ENCODE measurements around the gene DOK7.
"Not testable (repeated sequence)": the region's sequence is repeated elsewhere in the genome, so short reads cannot be mapped to it uniquely, and the experiment has no call there.

DOK7 gene

DNA sequence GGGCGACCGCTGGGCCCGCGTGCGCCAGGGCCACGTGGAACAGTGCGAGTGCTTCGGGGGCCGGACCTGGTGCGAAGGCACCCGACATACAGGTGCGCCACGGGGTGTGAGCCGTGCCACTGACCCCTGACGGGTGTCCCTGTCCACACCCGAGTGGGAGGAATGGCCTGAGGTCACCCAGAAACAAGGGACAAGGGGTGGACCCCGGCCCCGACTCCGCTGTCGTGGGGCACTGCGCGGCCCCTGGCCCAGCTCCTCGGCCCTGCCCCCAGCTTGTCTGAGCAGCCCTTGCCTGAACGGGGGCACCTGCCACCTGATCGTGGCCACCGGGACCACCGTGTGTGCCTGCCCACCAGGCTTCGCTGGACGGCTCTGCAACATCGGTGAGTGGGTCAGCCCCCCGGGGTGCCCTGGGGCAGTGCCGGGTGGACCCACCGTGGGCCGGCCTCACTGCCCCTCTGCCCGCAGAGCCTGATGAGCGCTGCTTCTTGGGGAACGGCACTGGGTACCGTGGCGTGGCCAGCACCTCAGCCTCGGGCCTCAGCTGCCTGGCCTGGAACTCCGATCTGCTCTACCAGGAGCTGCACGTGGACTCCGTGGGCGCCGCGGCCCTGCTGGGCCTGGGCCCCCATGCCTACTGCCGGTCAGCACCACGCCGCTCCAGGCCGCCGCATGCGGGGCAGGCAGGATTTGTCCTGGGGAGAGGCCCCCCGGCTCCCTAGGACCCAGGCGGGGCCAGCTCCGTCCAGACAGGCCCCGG lies 18.6 kb upstream of the DOK7 start:
- H3K4me1 Mint-ChIP-seq (ENCODE audit: low read depth): no peaks in the 10 kb centered on the region
- no peaks in the 10 kb centered on the region for H3K9me3 Mint-ChIP-seq
- H3K27me3 Mint-ChIP-seq: no peaks in the 10 kb centered on the region
- H3K36me3 Mint-ChIP-seq (ENCODE audit: low read depth): no peaks in the 10 kb centered on the region
- no peak for DNase-seq
- H3K4me3 Mint-ChIP-seq: no peak overlapping the region
- no peak overlapping the region for H3K27ac Mint-ChIP-seq

DNA sequence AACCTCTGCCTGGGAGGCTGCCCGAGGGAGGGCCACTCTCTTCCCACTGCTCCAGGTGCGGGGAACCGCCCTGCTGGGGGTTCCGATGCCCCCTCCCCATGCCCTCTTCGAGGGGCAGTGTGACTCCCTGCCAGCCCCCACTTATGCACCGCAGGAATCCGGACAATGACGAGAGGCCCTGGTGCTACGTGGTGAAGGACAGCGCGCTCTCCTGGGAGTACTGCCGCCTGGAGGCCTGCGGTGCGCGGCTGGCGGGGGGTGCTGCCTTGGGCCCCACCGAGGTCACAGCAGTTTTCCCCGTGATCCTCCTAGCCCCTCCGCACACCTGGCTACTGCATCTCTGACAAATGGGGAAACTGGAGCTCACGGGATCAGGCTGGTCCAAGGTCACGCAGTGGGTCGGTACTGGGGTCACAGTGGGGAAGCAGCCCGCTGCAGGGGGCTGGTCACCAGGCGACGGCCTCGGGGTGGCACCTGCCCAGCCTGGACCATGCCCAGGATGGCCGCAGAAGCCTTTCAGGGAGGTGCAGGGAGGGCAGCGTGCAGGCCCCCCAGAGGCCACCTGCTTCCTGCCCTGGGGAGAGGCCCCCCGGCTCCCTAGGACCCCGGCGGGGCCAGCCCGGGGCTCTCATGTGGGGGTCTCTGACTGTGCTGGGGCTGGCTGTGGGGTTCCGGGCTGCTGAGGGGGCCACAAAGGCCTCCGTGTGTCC lies 17.8 kb upstream of the DOK7 start:
- H3K4me3 Mint-ChIP-seq: no peak overlapping the region
- H3K27me3 Mint-ChIP-seq: no peaks in the 10 kb centered on the region
- no peaks in the 10 kb centered on the region for H3K9me3 Mint-ChIP-seq
- H3K27ac Mint-ChIP-seq: no peak overlapping the region
- no peaks in the 10 kb centered on the region for H3K36me3 Mint-ChIP-seq (ENCODE audit: low read depth)
- no peaks in the 10 kb centered on the region for H3K4me1 Mint-ChIP-seq (ENCODE audit: low read depth)
- no peak for DNase-seq

DNA sequence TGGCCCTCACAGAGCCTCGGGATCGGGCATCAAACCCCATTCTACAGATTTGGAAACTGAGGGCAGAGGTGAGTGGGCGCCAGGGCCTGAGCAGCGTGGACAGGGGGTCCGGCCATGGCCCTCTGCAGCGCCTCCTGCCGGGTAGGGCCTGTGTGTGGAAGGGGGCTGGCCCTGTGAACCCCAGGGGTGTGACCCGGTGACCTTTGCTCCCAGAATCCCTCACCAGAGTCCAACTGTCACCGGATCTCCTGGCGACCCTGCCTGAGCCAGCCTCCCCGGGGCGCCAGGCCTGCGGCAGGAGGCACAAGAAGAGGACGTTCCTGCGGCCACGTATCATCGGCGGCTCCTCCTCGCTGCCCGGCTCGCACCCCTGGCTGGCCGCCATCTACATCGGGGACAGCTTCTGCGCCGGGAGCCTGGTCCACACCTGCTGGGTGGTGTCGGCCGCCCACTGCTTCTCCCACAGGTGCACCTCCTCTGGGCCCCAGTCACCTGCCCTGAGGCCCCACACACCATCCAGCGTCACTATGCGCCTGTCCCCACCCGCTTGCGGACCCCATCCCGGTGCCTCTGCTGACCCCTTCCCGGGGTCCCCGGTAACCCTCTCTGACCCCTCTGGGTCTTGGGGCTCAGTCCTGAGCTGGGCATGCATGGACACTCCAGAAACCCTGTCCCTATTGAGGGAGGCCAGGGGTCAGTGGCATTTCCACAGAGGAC lies 17.1 kb upstream of the DOK7 start:
- Mint-ChIP-seq H3K27me3 (no peaks in the 10 kb centered on the region), H3K9me3 (no peaks in the 10 kb centered on the region), H3K4me1 (ENCODE audit: low read depth) (no peaks in the 10 kb centered on the region), H3K36me3 (ENCODE audit: low read depth) (no peaks in the 10 kb centered on the region), H3K27ac (no peak overlapping the region), H3K4me3 (no peak overlapping the region)
- DNase-seq: no peak

DNA sequence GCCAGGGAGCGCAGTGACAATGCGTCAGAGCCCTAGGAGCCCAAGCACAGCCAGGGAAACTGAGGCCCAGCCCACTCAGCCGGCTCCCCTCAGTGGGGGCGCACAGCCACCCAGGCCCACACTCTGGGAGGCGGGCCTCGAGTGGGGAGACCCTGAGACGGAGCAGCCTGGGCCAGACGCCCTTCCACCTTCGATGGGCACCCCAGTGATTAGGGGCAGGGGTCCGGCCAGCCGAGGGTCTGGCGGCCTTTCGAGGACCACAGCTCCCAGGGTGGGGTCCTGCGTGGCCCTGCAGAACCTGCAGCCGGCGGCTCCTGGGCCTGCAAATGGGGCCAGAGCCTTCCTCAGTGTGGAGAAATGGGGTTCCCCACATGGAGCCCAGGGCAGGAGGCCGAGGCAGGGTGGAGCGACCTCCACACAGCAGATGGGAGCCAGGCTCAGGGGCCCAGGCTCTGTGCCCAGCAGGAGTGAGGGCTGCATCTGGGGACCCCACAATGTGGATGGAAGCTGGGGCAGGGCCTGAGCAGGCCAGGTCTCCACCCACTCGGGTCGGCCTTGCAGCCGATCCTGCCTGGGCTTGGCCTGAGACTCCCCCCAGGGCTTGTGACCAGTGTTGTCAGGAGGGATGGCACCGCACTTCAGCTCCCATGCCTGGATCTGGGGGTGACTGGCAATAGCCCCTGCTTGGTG lies 16.3 kb upstream of the DOK7 start:
- no peak for DNase-seq
- Mint-ChIP-seq H3K27ac (no peak overlapping the region), H3K27me3 (no peaks in the 10 kb centered on the region), H3K4me3 (no peak overlapping the region), H3K36me3 (ENCODE audit: low read depth) (no peaks in the 10 kb centered on the region), H3K9me3 (no peaks in the 10 kb centered on the region), H3K4me1 (ENCODE audit: low read depth) (no peaks in the 10 kb centered on the region)

DNA sequence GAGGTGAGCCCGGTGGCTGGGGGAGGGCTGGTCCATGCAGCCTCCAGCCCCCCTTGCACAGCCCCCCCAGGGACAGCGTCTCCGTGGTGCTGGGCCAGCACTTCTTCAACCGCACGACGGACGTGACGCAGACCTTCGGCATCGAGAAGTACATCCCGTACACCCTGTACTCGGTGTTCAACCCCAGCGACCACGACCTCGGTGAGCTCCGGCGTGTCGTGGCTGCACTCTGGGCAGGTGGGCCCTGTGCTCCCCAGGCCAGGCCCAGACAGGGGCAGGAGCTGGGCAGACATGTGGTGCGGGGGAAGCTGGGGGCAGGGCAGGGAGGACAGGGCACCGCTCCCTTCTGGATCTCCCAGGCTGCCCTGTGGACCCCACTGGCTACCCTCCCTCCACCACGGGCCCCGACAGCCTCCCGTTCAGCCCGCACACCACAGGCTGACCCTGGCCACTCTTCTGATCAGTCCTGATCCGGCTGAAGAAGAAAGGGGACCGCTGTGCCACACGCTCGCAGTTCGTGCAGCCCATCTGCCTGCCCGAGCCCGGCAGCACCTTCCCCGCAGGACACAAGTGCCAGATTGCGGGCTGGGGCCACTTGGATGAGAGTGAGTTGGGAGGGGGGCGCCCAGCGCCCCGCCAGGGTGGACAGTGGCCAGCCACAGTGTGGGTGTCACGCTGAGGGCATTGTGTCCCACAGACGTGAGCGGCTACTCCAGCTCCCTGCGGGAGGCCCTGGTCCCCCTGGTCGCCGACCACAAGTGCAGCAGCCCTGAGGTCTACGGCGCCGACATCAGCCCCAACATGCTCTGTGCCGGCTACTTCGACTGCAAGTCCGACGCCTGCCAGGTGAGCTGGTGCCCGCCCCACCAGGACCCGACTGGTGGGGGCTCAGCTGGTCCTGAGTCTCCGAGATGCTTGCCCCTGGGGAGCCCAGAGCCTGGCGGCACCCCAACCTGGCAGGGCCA lies 15.4 kb upstream of the DOK7 start:
- Mint-ChIP-seq H3K9me3 (no peaks in the 10 kb centered on the region), H3K4me1 (ENCODE audit: low read depth) (no peaks in the 10 kb centered on the region), H3K36me3 (ENCODE audit: low read depth) (no peaks in the 10 kb centered on the region), H3K27ac (no peak overlapping the region), H3K27me3 (no peaks in the 10 kb centered on the region), H3K4me3 (no peak overlapping the region)
- DNase-seq: no peak

DNA sequence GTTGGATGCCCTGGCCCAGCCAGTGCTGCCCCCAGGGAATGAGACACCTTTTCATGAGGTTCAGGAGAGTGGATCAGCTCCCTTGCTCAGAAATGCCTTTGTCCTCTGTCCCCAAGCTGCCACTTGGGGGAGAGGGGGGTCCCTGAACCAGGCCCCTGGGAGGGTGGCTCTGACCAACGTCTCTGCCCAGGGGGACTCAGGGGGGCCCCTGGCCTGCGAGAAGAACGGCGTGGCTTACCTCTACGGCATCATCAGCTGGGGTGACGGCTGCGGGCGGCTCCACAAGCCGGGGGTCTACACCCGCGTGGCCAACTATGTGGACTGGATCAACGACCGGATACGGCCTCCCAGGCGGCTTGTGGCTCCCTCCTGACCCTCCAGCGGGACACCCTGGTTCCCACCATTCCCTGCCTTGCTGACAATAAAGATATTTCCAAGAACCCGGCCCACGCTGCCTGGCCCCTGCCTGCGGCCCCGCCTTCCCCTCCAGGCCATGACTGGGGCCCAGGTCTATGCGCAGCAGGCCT lies 14.0 kb upstream of the DOK7 start:
- Mint-ChIP-seq H3K27ac (no peak overlapping the region), H3K4me1 (ENCODE audit: low read depth) (no peaks in the 10 kb centered on the region), H3K4me3 (no peak overlapping the region), H3K36me3 (ENCODE audit: low read depth) (no peaks in the 10 kb centered on the region), H3K9me3 (no peaks in the 10 kb centered on the region), H3K27me3 (no peaks in the 10 kb centered on the region)
- no peak for DNase-seq

DNA sequence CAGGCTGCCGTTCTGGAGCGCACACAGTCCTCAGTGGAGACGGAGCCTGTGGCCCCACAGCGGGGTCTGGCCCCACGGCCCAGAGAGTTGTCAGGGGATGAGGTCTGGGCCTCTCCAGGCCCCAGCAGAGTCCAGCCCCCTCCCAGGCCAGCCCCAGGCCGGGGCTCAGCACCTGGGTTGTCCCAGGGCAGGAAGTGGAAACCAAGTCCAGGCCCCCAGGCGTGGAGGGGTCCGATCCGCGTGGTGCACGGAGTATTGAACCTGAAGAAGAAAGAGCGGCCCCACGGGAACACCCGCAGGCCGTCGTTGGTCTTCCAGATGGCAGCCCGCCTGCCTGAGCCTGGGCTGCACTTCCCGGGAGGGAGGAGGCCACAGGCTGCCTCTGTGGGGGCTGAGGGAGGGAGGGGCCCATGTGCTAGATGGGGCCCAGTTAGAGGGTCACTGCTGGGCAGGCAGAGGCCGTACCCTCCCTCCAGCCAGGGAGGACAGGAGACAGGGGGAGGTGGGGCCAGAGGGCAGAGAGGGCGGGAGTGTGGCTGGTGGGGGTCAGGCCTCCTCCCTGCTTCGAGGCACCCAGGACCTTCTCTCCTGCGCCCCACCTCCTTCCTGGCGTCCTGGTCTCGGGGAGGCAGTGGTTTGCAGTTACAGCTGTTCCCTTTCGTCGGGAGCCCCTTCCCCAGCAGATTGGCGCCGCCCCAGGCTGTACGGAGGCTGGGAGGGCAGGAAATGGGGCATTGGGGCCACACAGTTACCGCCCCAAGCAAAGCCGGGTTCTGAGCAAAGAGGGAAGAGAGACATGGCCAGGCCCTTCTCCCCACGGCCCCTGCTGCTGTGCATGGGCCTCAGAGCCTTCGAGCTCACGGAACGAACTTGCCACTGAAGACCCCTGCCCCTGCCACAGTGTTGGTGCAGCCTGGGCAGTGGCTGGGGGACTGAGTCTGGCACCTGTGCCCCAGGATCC lies 13.3 kb upstream of the DOK7 start:
- H3K4me3 Mint-ChIP-seq: no peak overlapping the region
- H3K4me1 Mint-ChIP-seq (ENCODE audit: low read depth): no peaks in the 10 kb centered on the region
- H3K9me3 Mint-ChIP-seq: peaks cover under 1% of the 10 kb centered on the region
- DNase-seq: no peak
- no peaks in the 10 kb centered on the region for H3K36me3 Mint-ChIP-seq (ENCODE audit: low read depth)
- H3K27me3 Mint-ChIP-seq: no peaks in the 10 kb centered on the region
- no peak overlapping the region for H3K27ac Mint-ChIP-seq

DNA sequence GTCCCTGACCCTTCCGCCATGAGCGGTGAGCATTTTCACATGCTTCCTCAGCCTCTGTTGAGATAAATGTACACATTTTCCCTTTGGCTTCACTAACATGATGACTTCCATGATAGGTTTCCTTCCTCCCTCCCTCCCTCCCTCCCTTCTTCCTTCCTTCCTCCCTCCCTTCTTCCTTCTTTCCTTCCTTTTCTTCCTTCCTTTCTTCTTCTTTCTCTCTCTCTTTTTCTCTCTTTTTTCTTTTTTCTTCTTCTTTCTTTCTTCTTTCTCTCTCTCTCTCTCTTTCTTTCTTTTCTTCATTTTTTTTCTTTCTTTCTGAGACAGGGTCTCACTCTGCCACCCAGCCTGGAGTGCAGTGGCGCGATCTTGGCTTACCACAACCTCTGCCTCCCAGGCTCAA lies 12.5 kb upstream of the DOK7 start:
- no peak overlapping the region for H3K4me3 Mint-ChIP-seq
- no peaks in the 10 kb centered on the region for H3K4me1 Mint-ChIP-seq (ENCODE audit: low read depth)
- H3K36me3 Mint-ChIP-seq (ENCODE audit: low read depth): no peaks in the 10 kb centered on the region
- no peak overlapping the region for H3K27ac Mint-ChIP-seq
- H3K9me3 Mint-ChIP-seq: peaks cover 8% of the 10 kb centered on the region
- no peak for DNase-seq
- H3K27me3 Mint-ChIP-seq: no peaks in the 10 kb centered on the region

DNA sequence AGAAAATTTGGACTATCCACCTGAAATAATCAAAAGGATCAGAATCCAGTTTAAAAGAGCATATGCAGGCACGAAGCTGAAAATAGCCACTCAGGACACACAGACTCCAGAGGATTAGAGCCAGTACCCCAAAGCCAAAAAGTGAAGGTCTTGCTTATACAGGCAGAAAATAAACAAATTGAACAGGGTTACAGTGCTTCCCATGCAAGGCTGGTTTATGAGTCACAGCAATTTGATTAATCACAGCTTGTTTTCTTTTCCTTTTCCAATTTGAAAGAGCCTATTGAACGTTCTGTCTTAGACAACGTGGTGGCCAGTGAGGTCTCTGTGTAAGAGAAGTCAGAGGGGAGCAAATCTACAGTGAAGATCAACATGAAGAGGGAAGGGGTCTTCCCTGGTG lies 11.2 kb upstream of the DOK7 start:
- DNase-seq: no peak
- Mint-ChIP-seq H3K4me3 (no peak overlapping the region), H3K9me3 (peaks cover 10% of the 10 kb centered on the region), H3K27me3 (no peaks in the 10 kb centered on the region), H3K36me3 (ENCODE audit: low read depth) (no peaks in the 10 kb centered on the region), H3K4me1 (ENCODE audit: low read depth) (no peaks in the 10 kb centered on the region), H3K27ac (no peak overlapping the region)

DNA sequence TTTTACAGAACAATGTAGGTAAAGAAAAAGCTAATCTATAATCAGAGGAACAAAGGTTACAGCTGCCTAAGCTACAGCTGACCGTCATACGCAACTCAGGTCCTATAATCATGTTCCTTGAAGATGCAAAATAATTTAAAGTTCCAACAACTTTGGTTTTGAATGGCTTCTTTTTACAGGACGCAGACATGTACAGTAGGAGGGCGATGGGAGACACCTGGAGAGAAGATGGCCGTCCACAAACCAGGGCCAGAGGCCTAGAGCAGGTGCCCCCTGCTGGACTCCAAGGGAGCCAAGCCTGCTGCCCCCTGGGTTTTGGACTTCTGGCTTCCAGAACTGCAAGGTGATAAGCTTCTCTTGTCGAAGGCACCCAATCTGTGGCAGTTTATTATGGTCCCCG lies 10.7 kb upstream of the DOK7 start:
- no peak for DNase-seq
- H3K9me3 Mint-ChIP-seq: peaks cover 10% of the 10 kb centered on the region
- no peaks in the 10 kb centered on the region for H3K4me1 Mint-ChIP-seq (ENCODE audit: low read depth)
- no peak overlapping the region for H3K27ac Mint-ChIP-seq
- H3K36me3 Mint-ChIP-seq (ENCODE audit: low read depth): no peaks in the 10 kb centered on the region
- H3K4me3 Mint-ChIP-seq: no peak overlapping the region
- H3K27me3 Mint-ChIP-seq: no peaks in the 10 kb centered on the region

DNA sequence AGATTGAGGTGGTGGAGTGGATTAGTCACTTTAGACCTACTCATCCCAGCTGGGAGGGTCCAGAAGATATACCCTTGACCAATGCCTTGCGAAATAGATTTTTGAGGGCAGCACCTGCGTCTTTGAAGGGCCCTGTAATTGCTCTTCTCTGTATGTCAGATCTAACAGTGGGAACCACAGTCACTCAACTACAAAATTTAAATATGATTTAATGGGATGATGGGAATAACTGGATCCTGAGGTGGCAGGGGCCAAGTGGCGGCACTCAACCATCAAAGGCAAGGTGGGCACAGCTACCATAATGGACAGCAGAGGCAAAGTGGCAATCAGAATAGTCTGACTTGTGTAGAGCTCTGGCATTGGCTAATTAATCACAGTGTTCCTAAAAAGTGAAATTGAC lies 7.5 kb upstream of the DOK7 start:
- not testable (repeated sequence) for H3K27ac Mint-ChIP-seq; H3K27me3 Mint-ChIP-seq; H3K4me1 Mint-ChIP-seq (ENCODE audit: low read depth); H3K36me3 Mint-ChIP-seq (ENCODE audit: low read depth); H3K4me3 Mint-ChIP-seq; DNase-seq
- H3K9me3 Mint-ChIP-seq: peaks cover 10% of the 10 kb centered on the region

DNA sequence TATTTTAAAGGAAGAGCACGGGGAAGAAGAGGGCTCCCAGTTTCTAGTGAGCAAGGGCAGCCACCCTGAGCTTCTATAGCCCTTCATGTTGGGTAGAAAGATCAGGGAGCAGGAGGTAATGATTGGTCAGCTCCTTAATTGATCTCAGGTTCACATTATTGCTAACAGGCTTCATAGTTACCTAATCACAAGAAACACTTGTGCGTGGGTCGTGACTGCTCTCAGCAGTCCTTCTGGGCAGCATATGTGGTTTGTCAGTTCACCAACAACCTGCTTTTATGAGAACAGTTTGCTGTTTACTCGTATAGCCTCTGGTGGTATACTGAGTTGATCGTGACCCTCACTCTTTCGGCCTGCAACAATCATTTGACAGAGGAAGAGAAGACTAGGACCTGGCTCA lies 4.7 kb upstream of the DOK7 start:
- peaks cover 16% of the 10 kb centered on the region for H3K27me3 Mint-ChIP-seq
- no peaks in the 10 kb centered on the region for H3K36me3 Mint-ChIP-seq (ENCODE audit: low read depth)
- H3K4me1 Mint-ChIP-seq (ENCODE audit: low read depth): no peaks in the 10 kb centered on the region
- no peak overlapping the region for H3K27ac Mint-ChIP-seq
- no peak overlapping the region for H3K4me3 Mint-ChIP-seq
- peaks cover 10% of the 10 kb centered on the region for H3K9me3 Mint-ChIP-seq
- no peak for DNase-seq

DNA sequence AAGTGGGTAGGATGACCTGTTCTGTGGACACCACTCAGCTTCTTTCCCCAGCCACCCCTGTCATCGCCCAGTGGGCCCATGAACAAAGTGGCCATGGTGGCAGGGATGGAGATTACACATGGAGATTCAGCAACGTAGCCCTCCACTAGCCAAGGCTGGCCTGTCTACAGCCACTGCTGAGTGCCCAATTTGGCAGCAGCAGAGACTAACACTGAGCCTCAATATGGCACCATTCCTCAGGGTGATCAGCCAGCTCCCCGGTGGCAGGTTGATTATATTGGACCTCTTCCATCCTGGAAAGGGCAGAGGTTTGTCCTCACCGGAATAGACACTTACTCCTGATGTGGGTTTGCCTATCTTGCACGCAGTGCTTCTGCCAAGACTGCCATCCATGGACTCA lies 4.0 kb upstream of the DOK7 start:
- Mint-ChIP-seq H3K27me3 (peaks cover 18% of the 10 kb centered on the region), H3K9me3 (peaks cover 10% of the 10 kb centered on the region)
- not testable (repeated sequence) for H3K4me3 Mint-ChIP-seq; H3K36me3 Mint-ChIP-seq (ENCODE audit: low read depth); DNase-seq; H3K4me1 Mint-ChIP-seq (ENCODE audit: low read depth); H3K27ac Mint-ChIP-seq
